ENCODE results near the gene SLC6A9. TPM values are rescaled to one million over a fixed set of nuclear protein-coding genes. Genes with fewer than 3 reads are reported as not detected.

The SLC6A9 gene
- total RNA-seq, 1 donor from 2014 or later: 3.0 TPM

Other genes with a start within 250 kb of the SLC6A9 start
- 0.62 TPM for gene ARTN, start 97.7 kb downstream of the SLC6A9 start, total RNA-seq
- gene IPO13, start 84.5 kb downstream of the SLC6A9 start, total RNA-seq: 13.7 TPM
- gene DPH2, start 61.5 kb downstream of the SLC6A9 start, total RNA-seq: 15.9 TPM
- 183 TPM for gene ATP6V0B, start 56.5 kb downstream of the SLC6A9 start, total RNA-seq
- gene B4GALT2, start 52.3 kb downstream of the SLC6A9 start, total RNA-seq: 93.9 TPM
- gene CCDC24, start 39.9 kb downstream of the SLC6A9 start, total RNA-seq: 7.2 TPM
- 0.31 TPM for gene KLF17, start 87.4 kb upstream of the SLC6A9 start, total RNA-seq
- gene KLF18, start 110.2 kb upstream of the SLC6A9 start, total RNA-seq: not detected
- gene DMAP1, start 182.0 kb upstream of the SLC6A9 start, total RNA-seq: 31.5 TPM

Data from occipital lobe (tissue), 1 donor.